HepG2 (cell line): ENCODE results near the gene ARL14EPL. TPM values are rescaled to one million over a fixed set of nuclear protein-coding genes. Genes with fewer than 3 reads are reported as not detected.

Experiments
- ATAC-seq: fragments of 200-7000 bp; cut with Tn5 transposase; 3 replicates; pipeline ENCODE4 v1.9.1; 2020; ENCODE audit warnings: mild to moderate bottlenecking, moderate library complexity
- BruUV-seq: library from RNA; stranded (reverse); fragments of 400-500 nt; replicated peaks from 2 replicates; lab custom pipeline; 2021; lab: Mats Ljungman, UMichigan
- CTCF ChIA-PET: fragments of 300-600 bp; formaldehyde crosslinking; extraction: SDS; loops from one replicate; lab custom pipeline; 2021; ENCODE audit warnings: low total read pairs, inconsistent platforms, low intra/inter-chr PET ratio; lab: Yijun Ruan, JAX
- POLR2A ChIA-PET: fragments of 350-600 bp; sonication (Branson Sonifier 250); formaldehyde crosslinking; loops from one replicate; lab custom pipeline; 2020; ENCODE audit warnings: antibody characterized with exemption, inconsistent platforms; lab: Yijun Ruan, JAX
- DNase-seq: peaks from one replicate; pipeline ENCODE4 v3.0.0-alpha.2; 2015; ENCODE audit warnings: low spot score
- FAIRE-seq: peaks from 3 replicates; lab custom pipeline; 2011; peaks lifted over from hg19 to GRCh38; lab: Jason Lieb, UNC
- H2AFZ ChIP-seq: one replicate; pipeline ENCODE4 v1.6.1; 2011; ENCODE audit warnings: low read length, inconsistent platforms
- H3K27ac ChIP-seq: fragments of 300-600 bp; 3 replicates; pipeline ENCODE4 v1.8.0; 2011; ENCODE audit warnings: mixed run types, mild to moderate bottlenecking, mixed read lengths, low read length, inconsistent platforms; ENCODE audit not compliant: insufficient read depth; ENCODE audit errors: extremely low read length
- H3K27me3 ChIP-seq, 2 experiments: fragments of 200-600 bp in 1 of 2; 2 replicates in 1 of 2; 3 replicates in 1 of 2; pipeline versions ENCODE4 v1.6.0 to v1.8.0; 2011; ENCODE audit warnings: low read length in 2 of 2, mild to moderate bottlenecking in 2 of 2, moderate library complexity in 2 of 2, inconsistent platforms in 1 of 2; ENCODE audit not compliant: insufficient read depth in 2 of 2, control insufficient read depth in 1 of 2
- H3K36me3 ChIP-seq, 2 experiments: fragments of 200-600 bp in 1 of 2; replicated peaks in 1 of 2; 2 replicates in 1 of 2; 3 replicates in 1 of 2; pipeline versions ENCODE4 v1.5.1 to v1.8.0; 2011; ENCODE audit warnings: low read length in 2 of 2, inconsistent platforms in 1 of 2; ENCODE audit not compliant: insufficient read depth in 2 of 2, control insufficient read depth in 1 of 2
- H3K4me1 ChIP-seq: 2 replicates; pipeline ENCODE4 v1.5.1; 2012; ENCODE audit warnings: low read length, inconsistent platforms; ENCODE audit not compliant: insufficient read depth
- H3K4me2 ChIP-seq: 2 replicates; pipeline ENCODE4 v1.6.0; 2011; ENCODE audit warnings: low read depth, low read length, inconsistent platforms
- H3K4me3 ChIP-seq, 3 experiments: fragments of 200-600 bp in 1 of 3; sonication (generic), shearing (Covaris generic) in 1 of 3; replicated peaks in 1 of 3; 2 replicates each; pipeline ENCODE4 v1.5.1; 2011 to 2016; ENCODE audit warnings: low read length in 3 of 3, inconsistent platforms in 2 of 3, low read depth in 2 of 3, mild to moderate bottlenecking in 2 of 3, control low read depth in 1 of 3, mixed read lengths in 1 of 3; ENCODE audit not compliant: insufficient read depth in 1 of 3
- H3K79me2 ChIP-seq: one replicate; pipeline ENCODE4 v1.6.1; 2011; ENCODE audit warnings: low read length, inconsistent platforms; ENCODE audit not compliant: insufficient read depth
- H3K9ac ChIP-seq: 2 replicates; pipeline ENCODE4 v1.6.0; 2011; ENCODE audit warnings: mild to moderate bottlenecking, low read depth, low read length, inconsistent platforms; ENCODE audit not compliant: insufficient read depth
- H3K9me3 ChIP-seq: 2 replicates; pipeline ENCODE4 v1.5.1; 2012; ENCODE audit warnings: mild to moderate bottlenecking, low read length
- H4K20me1 ChIP-seq: 2 replicates; pipeline ENCODE4 v1.6.0; 2011; ENCODE audit warnings: inconsistent platforms, mild to moderate bottlenecking, low read length, moderate library complexity; ENCODE audit not compliant: insufficient read depth
- ATF4 ChIP-seq, 2 experiments: fragments of 450-650 bp in 1 of 2; sonication (generic) in 1 of 2; formaldehyde crosslinking; IDR thresholded peaks; 2 replicates each; pipeline versions ENCODE4 v1.5.0 to v1.8.0; 2020 to 2022; ENCODE audit warnings: mild to moderate bottlenecking in 1 of 2, missing genetic modification reagents in 1 of 2
- CEBPB ChIP-seq: IDR thresholded peaks from 2 replicates; pipeline ENCODE4 v1.6.1; 2011; ENCODE audit warnings: low read depth, low read length, improper control_type of control experiment, borderline replicate concordance
- FOSL2 ChIP-seq: sonication (generic); formaldehyde crosslinking; IDR thresholded peaks from 2 replicates; pipeline ENCODE4 v1.4.0; 2020; ENCODE audit warnings: missing genetic modification reagents
- HCFC1 ChIP-seq: fragments of 150-350 bp; IDR thresholded peaks from 2 replicates; pipeline ENCODE4 v1.6.1; 2014; ENCODE audit warnings: low read depth, low read length
- IKZF5 ChIP-seq: IDR thresholded peaks from 2 replicates; pipeline ENCODE4 v1.6.1; 2018; ENCODE audit warnings: missing genetic modification reagents, mild to moderate bottlenecking, missing compliant biosample characterization
- RORA ChIP-seq: sonication (generic); formaldehyde crosslinking; IDR thresholded peaks from 2 replicates; pipeline ENCODE4 v1.5.0; 2020; ENCODE audit warnings: mild to moderate bottlenecking, missing genetic modification reagents, moderate library complexity
- SNAPC4 ChIP-seq: sonication (generic); formaldehyde crosslinking; IDR thresholded peaks from 2 replicates; pipeline ENCODE4 v1.4.0; 2020; ENCODE audit warnings: mild to moderate bottlenecking, missing genetic modification reagents
- TBP ChIP-seq: sonication (generic); formaldehyde crosslinking; IDR thresholded peaks from 2 replicates; pipeline ENCODE4 v1.5.0; 2020; ENCODE audit warnings: missing genetic modification reagents
- ZC3H13 ChIP-seq: sonication (generic); formaldehyde crosslinking; IDR thresholded peaks from 2 replicates; pipeline ENCODE4 v1.8.1; 2023; ENCODE audit warnings: mild to moderate bottlenecking, missing genetic modification reagents, moderate library complexity
- ZNF143 ChIP-seq: sonication (generic); formaldehyde crosslinking; IDR thresholded peaks from 2 replicates; pipeline ENCODE4 v1.4.0; 2020; ENCODE audit warnings: missing genetic modification reagents
- ZNF234 ChIP-seq: sonication (generic); formaldehyde crosslinking; conservative IDR thresholded peaks from 2 replicates; pipeline ENCODE4 v1.5.1; 2020; ENCODE audit warnings: mild to moderate bottlenecking, missing genetic modification reagents
- ZNF451 ChIP-seq: sonication (generic); formaldehyde crosslinking; IDR thresholded peaks from 2 replicates; pipeline ENCODE4 v1.5.0; 2020; ENCODE audit warnings: mild to moderate bottlenecking, missing genetic modification reagents
- ZNF510 ChIP-seq: sonication (generic); formaldehyde crosslinking; IDR thresholded peaks from 2 replicates; pipeline ENCODE4 v1.4.0; 2020; ENCODE audit warnings: low read depth, mild to moderate bottlenecking, missing genetic modification reagents
- ZNF572 ChIP-seq: sonication (generic); formaldehyde crosslinking; IDR thresholded peaks from 2 replicates; pipeline ENCODE4 v1.5.1; 2020; ENCODE audit warnings: mild to moderate bottlenecking, missing genetic modification reagents
- WGBS: methylation state at CpG from one replicate; pipeline ENCODE4 v1.1.6; 2017; ENCODE audit warnings: low lambda C conversion rate; 5-methylcytosine and 5-hydroxymethylcytosine counted together
- in situ Hi-C: cut with HindIII; loops from 2 replicates; pipeline ENCODE4 v1.10.0; 2017; ENCODE audit warnings: low pct_unique_long_range_greater_than_20kb; ENCODE audit not compliant: extremely low pct_ligation_motif_present
- intact Hi-C: fragments of 100-400 bp; cut with micrococcal nuclease; formaldehyde crosslinking; loops from one replicate; pipeline ENCODE4 v1.10.0; 2022; ENCODE audit not compliant: unreplicated experiment
- polyA plus RNA-seq, 8 experiments: library from polyadenylated mRNA; depleted of rRNA in 3 of 8; stranded (reverse) in 7 of 8; unstranded in 1 of 8; fragments of >200 nt; fragmentation: Illumina TruSeq in 4 of 8; extraction: Trizol in 4 of 8; gene quantifications; 2 replicates each; pipeline versions ENCODE4 v1.2.1 to v1.2.3, GENCODE V29; 2011 to 2016; ENCODE audit warnings: low read depth in 4 of 8, missing spikeins in 1 of 8, mixed read lengths in 1 of 8; ENCODE audit not compliant: insufficient read depth in 1 of 8
- total RNA-seq, 5 experiments: library from RNA; depleted of rRNA; stranded (reverse); fragments of >200 nt; fragmentation: Illumina TruSeq; extraction: Trizol; gene quantifications; 2 replicates each; pipeline ENCODE4 v1.2.3, GENCODE V29; 2016; ENCODE audit warnings: low read depth in 1 of 5

Gene ARL14EPL
- total and polyA plus RNA-seq, 2 of the 13 experiments (the other 11 are each of a cell fraction or from before 2014, with no cell fraction given): not detected

GRCh38 chr5:116032094-116032517 lies at the start of gene ARL14EPL (continued):
- TF ChIP-seq CEBPB (peak; percentile 47; the same call in 1 of the 2 replicates), ZC3H13 (CRISPR knock-in tag) (no peak), ATF4 (CRISPR knock-in tag; IDR thresholded peaks at IDR 0.05) (peak in 1 of 2 experiments; percentile 60; a peak in 1 of 4 replicates), FOSL2 (peak; percentile 86), ZNF572 (no peak)

- ChIA-PET POLR2A (no interaction called here), CTCF (no interaction called here)
- Histone ChIP-seq H3K9ac (no peak overlapping the region), H3K4me1 (no peaks in the 10 kb centered on the region), H4K20me1 (no peaks in the 10 kb centered on the region), H3K27me3 (peaks cover 0 to 9% of the 10 kb centered on the region in 2 experiments; a peak in 2 of 5 replicates), H3K36me3 (no peaks in the 10 kb centered on the region), H2AFZ (no peak overlapping the region), H3K27ac (no peak overlapping the region), H3K4me3 (no peak overlapping the region), H3K4me2 (no peak overlapping the region), H3K9me3 (no peaks in the 10 kb centered on the region)
- no peak for ATAC-seq
- FAIRE-seq: no peak
- no peak for DNase-seq
- BruUV-seq: no TSS peak
- TF ChIP-seq HCFC1 (no peak), TBP (CRISPR knock-in tag) (no peak), ZNF510 (no peak), ZNF143 (CRISPR knock-in tag) (no peak), SNAPC4 (CRISPR knock-in tag) (no peak), RORA (CRISPR knock-in tag) (no peak), IKZF5 (CRISPR knock-in tag) (no peak), ZNF451 (no peak), ZNF234 (CRISPR knock-in tag) (no peak)
- TF ChIP-seq, all 625 proteins: peak for 0
- H3K79me2 ChIP-seq: no peaks in the 10 kb centered on the region
- in situ Hi-C loops: no loop called here
- intact Hi-C loops: no loop called here
- 0% methylated on average over 1 of the region's 1 CpG for WGBS
Measured at GRCh38 chr5:115983519-115983918, 48.8 kb upstream of the ARL14EPL start.
